SU-DHL-6 (cell line): Measurements from ENCODE around the gene NKD1.

ENCODE experiments used
- H2AFZ ChIP-seq: fragments of 200-600 bp; sonication (generic); 2 replicates; pipeline ENCODE4 v1.6.1; 2014; ENCODE audit warnings: low read depth, mild to moderate bottlenecking, moderate library complexity, mixed read lengths, antibody characterized with exemption, low read length; ENCODE audit not compliant: severe bottlenecking
- H3F3A ChIP-seq: fragments of 200-600 bp; shearing (Covaris generic); 2 replicates; pipeline ENCODE4 v1.6.0; 2016; ENCODE audit warnings: antibody characterized with exemption, mild to moderate bottlenecking; ENCODE audit not compliant: insufficient read depth
- H3K27ac ChIP-seq: fragments of 200-600 bp; sonication (generic); 2 replicates; pipeline ENCODE4 v1.5.1; 2016; ENCODE audit warnings: low read depth, mild to moderate bottlenecking, low read length, moderate library complexity, mixed read lengths
- H3K27me3 ChIP-seq: fragments of 200-600 bp; sonication (generic), shearing (Covaris generic); 2 replicates; pipeline ENCODE4 v1.6.0; 2014; ENCODE audit warnings: mild to moderate bottlenecking, low read length
- H3K36me3 ChIP-seq: fragments of 200-600 bp; sonication (generic); 2 replicates; pipeline ENCODE4 v1.6.1; 2014; ENCODE audit warnings: mild to moderate bottlenecking, low read length, mixed read lengths
- H3K4me2 ChIP-seq: fragments of 300-600, 200-600 bp; shearing (Covaris generic), sonication (generic); 2 replicates; pipeline ENCODE4 v1.6.0; 2014; ENCODE audit warnings: low read length, low read depth, mild to moderate bottlenecking; ENCODE audit not compliant: poor library complexity, severe bottlenecking
- H3K4me3 ChIP-seq: fragments of 200-600 bp; sonication (generic); 2 replicates; pipeline ENCODE4 v1.5.1; 2014; ENCODE audit warnings: antibody characterized with exemption, low read length, mild to moderate bottlenecking, mixed read lengths; ENCODE audit not compliant: insufficient read depth, poor library complexity, severe bottlenecking
- H3K79me2 ChIP-seq: fragments of 200-600 bp; sonication (generic); 2 replicates; pipeline ENCODE4 v1.6.1; 2014; ENCODE audit warnings: mild to moderate bottlenecking, low read length, moderate library complexity; ENCODE audit not compliant: insufficient read depth
- H3K9ac ChIP-seq: fragments of 200-600 bp; sonication (generic); 2 replicates; pipeline ENCODE4 v1.7.0; 2014; ENCODE audit warnings: mild to moderate bottlenecking, low read length
- H3K9me2 ChIP-seq: fragments of 200-600 bp; sonication (generic); replicated peaks from 2 replicates; pipeline ENCODE4 v1.6.1; 2014; ENCODE audit warnings: low read length; ENCODE audit not compliant: insufficient read depth
- H3K9me3 ChIP-seq: fragments of 200-600 bp; sonication (generic); 2 replicates; pipeline ENCODE4 v1.6.1; 2014; ENCODE audit warnings: low read length, mixed read lengths; ENCODE audit not compliant: insufficient read depth
- H4K20me1 ChIP-seq: fragments of 200-600 bp; sonication (generic); 2 replicates; pipeline ENCODE4 v1.6.1; 2014; ENCODE audit warnings: low read depth, mild to moderate bottlenecking, antibody characterized with exemption, low read length, moderate library complexity, mixed read lengths
- EZH2phosphoT487 ChIP-seq: fragments of 200-600 bp; sonication (generic), shearing (Covaris generic); conservative IDR thresholded peaks from 2 replicates; pipeline ENCODE4 v1.6.1; 2018; ENCODE audit warnings: mild to moderate bottlenecking, antibody characterized with exemption, low read length, moderate library complexity, mixed read lengths
- TF ChIP-seq, protein P1 (sequence below): fragments of 200-600 bp; sonication (generic); IDR thresholded peaks from one replicate; pipeline ENCODE4 v1.5.1; 2017; ENCODE audit warnings: antibody characterized with exemption, mild to moderate bottlenecking, low read length, moderate library complexity; ENCODE audit not compliant: insufficient read depth, poor library complexity, severe bottlenecking

NKD1 gene, protein sequence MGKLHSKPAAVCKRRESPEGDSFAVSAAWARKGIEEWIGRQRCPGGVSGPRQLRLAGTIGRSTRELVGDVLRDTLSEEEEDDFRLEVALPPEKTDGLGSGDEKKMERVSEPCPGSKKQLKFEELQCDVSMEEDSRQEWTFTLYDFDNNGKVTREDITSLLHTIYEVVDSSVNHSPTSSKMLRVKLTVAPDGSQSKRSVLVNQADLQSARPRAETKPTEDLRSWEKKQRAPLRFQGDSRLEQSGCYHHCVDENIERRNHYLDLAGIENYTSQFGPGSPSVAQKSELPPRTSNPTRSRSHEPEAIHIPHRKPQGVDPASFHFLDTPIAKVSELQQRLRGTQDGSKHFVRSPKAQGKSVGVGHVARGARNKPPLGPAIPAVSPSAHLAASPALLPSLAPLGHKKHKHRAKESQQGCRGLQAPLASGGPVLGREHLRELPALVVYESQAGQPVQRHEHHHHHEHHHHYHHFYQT

DNA sequence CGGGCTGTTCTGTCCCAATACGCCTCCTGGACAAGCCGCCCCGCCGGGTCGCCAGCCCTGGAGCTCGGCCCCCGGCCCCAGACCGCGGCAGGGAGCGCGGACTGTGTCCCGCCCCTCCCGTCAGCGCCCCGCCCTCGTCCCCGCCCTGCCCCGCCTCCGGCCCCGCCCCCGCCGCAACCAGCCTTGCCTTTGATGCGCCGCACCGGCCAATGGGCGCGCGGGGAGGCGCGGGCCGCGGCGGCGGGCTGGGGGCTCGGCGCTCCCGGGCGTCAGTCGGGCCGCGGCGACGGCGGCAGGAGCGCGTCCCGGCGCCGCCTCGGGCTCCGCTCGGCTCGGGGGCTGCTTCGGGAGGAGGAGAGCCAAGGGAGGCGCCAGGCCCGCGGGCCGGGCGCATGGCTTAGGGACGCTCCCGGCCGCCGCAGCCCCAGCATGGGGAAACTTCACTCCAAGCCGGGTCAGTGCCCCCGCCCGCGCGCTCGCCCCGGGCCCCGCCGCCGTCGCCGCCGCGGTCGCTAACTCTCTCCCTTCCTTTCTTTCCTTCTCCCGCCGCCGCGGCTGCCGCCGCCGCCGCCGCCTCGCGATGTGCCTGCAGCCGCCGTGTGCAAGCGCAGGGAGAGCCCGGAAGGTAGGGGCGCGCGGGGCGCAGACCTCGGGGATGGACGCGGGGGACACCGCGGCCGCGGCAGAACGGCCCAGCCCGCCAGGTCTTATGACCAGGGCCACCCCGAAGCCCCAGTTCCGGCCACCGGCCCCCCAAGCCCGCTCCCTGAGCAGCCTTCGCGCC, at the start of gene NKD1:
NKD1 (plus strand) TSS at position 272 of the 784 bp plus-strand sequence; CDS start at position 430, 158 bp downstream.
- H3K9ac ChIP-seq: peak within 1 kb of the TSS; percentile 52
- H3F3A ChIP-seq: no peaks in the 10 kb centered on the region; the same call in 1 of the 2 replicates
- no peaks in the 10 kb centered on the region for H3K9me2 ChIP-seq
- no peaks in the 10 kb centered on the region for H3K36me3 ChIP-seq
- H4K20me1 ChIP-seq: no peaks in the 10 kb centered on the region
- H3K79me2 ChIP-seq: no peaks in the 10 kb centered on the region
- peak within 1 kb of the TSS; percentile 79 for H2AFZ ChIP-seq
- H3K27ac ChIP-seq: no peak within 1 kb of the TSS
- peak within 1 kb of the TSS; percentile 57 for H3K4me3 ChIP-seq
- TF ChIP-seq, protein P1, sequence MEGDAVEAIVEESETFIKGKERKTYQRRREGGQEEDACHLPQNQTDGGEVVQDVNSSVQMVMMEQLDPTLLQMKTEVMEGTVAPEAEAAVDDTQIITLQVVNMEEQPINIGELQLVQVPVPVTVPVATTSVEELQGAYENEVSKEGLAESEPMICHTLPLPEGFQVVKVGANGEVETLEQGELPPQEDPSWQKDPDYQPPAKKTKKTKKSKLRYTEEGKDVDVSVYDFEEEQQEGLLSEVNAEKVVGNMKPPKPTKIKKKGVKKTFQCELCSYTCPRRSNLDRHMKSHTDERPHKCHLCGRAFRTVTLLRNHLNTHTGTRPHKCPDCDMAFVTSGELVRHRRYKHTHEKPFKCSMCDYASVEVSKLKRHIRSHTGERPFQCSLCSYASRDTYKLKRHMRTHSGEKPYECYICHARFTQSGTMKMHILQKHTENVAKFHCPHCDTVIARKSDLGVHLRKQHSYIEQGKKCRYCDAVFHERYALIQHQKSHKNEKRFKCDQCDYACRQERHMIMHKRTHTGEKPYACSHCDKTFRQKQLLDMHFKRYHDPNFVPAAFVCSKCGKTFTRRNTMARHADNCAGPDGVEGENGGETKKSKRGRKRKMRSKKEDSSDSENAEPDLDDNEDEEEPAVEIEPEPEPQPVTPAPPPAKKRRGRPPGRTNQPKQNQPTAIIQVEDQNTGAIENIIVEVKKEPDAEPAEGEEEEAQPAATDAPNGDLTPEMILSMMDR: no peak
- no peak for TF ChIP-seq EZH2phosphoT487
- H3K9me3 ChIP-seq: no peaks in the 10 kb centered on the region
- peak within 1 kb of the TSS; percentile 91 for H3K4me2 ChIP-seq
- H3K27me3 ChIP-seq: no peaks in the 10 kb centered on the region

DNA sequence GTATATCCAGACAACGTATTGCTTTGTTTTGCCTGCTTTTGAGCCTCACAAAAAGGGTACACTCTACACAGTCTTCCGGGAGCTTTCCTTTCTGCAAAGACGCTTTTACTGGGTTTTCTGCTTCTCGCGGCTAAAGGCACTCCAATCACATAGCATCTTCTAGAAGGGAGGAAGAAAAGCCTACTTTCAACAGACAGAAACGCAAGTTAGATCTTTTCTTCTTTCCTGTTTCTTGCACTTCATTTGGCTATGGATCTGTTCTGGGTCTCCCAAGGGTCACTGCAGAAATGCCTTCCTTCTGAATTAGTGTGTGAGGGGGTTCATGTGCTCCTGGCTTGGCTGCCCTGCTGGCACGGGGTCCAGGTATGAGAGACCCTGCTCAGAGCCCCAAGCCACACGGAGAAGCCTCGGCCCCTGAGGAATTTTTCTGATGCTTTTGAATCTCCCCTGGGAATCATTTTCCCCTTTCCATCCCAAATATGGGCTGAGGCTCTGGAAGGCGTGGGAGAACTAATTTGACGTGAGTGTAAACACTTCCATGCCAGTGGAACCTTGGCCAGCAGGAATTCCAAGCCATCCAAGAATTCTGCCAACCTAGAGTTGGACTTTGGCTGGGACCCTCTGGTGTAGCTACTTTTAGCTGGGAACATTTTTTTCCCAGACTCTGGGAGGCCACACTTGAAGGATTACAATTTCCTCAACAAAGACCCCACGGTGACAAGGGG, 49.6 kb upstream of the NKD1 start:
- H3K27ac ChIP-seq: no peak overlapping the region
- H3K4me3 ChIP-seq: no peak overlapping the region
- H4K20me1 ChIP-seq: no peaks in the 10 kb centered on the region
- TF ChIP-seq, protein P1: no peak
- TF ChIP-seq EZH2phosphoT487: no peak
- no peaks in the 10 kb centered on the region for H3K9me3 ChIP-seq
- H3F3A ChIP-seq: no peaks in the 10 kb centered on the region
- H3K79me2 ChIP-seq: no peaks in the 10 kb centered on the region
- H3K9me2 ChIP-seq: no peaks in the 10 kb centered on the region
- no peaks in the 10 kb centered on the region for H3K27me3 ChIP-seq
- no peak overlapping the region for H2AFZ ChIP-seq
- no peaks in the 10 kb centered on the region for H3K36me3 ChIP-seq
- H3K9ac ChIP-seq: no peak overlapping the region
- no peak overlapping the region for H3K4me2 ChIP-seq

DNA sequence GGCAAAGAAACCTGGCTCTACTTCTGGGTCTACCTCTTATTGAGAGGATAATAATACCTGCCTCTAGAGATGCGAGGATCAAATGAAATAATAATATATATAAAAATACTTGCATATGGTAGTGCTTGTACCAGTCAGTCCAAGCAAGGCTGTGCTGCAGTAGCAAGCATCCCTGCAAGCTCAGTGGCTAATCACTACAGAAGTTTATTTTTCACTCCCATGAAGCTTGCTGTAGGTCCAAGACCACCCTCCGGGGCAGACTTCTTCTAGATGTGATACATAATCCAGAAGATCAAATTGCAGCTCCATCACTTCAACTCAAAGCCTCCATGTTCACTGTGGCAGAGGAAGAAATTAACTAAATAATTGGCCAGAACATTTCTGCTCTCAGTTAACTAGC, 48.9 kb upstream of the NKD1 start:
- Histone ChIP-seq H3K27ac (no peak overlapping the region), H3K9ac (no peak overlapping the region), H3F3A (no peaks in the 10 kb centered on the region), H3K36me3 (no peaks in the 10 kb centered on the region), H3K9me3 (no peaks in the 10 kb centered on the region), H3K27me3 (no peaks in the 10 kb centered on the region), H2AFZ (no peak overlapping the region), H3K9me2 (no peaks in the 10 kb centered on the region), H3K79me2 (no peaks in the 10 kb centered on the region), H4K20me1 (no peaks in the 10 kb centered on the region), H3K4me3 (no peak overlapping the region), H3K4me2 (no peak overlapping the region)
- TF ChIP-seq, protein P1: no peak
- TF ChIP-seq EZH2phosphoT487: no peak
